Fibroblast of mammary gland (primary cell): ENCODE data around the gene RBMS2.
A peak's percentile ranks its signal among the peaks of the same experiment; 100 is the strongest.
"Not testable (repeated sequence)": the region's sequence is repeated elsewhere in the genome, so short reads cannot be mapped to it uniquely, and the experiment has no call there.

Source experiments
- DNase-seq: peaks from one replicate; pipeline ENCODE4 v3.0.0-alpha.2; 2010; ENCODE audit warnings: low read depth
- H3K4me3 ChIP-seq: 2 replicates; pipeline ENCODE4 v1.5.1; 2011; ENCODE audit warnings: low read depth, mild to moderate bottlenecking, low read length, moderate library complexity; ENCODE audit not compliant: control insufficient read depth
- CTCF ChIP-seq: conservative IDR thresholded peaks from 2 replicates; pipeline ENCODE4 v1.5.1; 2011; ENCODE audit warnings: low read depth, low read length, inconsistent platforms; ENCODE audit not compliant: control insufficient read depth, insufficient read depth

Gene RBMS2

GRCh38 chr12:56496704-56497103 is 24.9 kb upstream of the RBMS2 start:
- DNase-seq = peak; percentile 14

GRCh38 chr12:56498126-56498902 is 23.3 kb upstream of the RBMS2 start:
- DNase-seq, H3K4me3 ChIP-seq: not testable (repeated sequence)

More at GRCh38 chr12:56496704-56497103, 24.9 kb upstream of the RBMS2 start:
- TF ChIP-seq CTCF = peak; percentile 10
- not testable (repeated sequence) for H3K4me3 ChIP-seq

GRCh38 chr12:56499452-56499851 is 22.2 kb upstream of the RBMS2 start:
- DNase-seq, H3K4me3 ChIP-seq: not testable (repeated sequence)

- DNase-seq, H3K4me3 ChIP-seq: not testable (repeated sequence)
Observed at GRCh38 chr12:56499879-56500278, 21.7 kb upstream of the RBMS2 start.

- DNase-seq = no peak
- no peak for TF ChIP-seq CTCF
- H3K4me3 ChIP-seq = no peak overlapping the region
Observed at GRCh38 chr12:56510786-56511185, 10.8 kb upstream of the RBMS2 start.

GRCh38 chr12:56514014-56514318 is 7.7 kb upstream of the RBMS2 start:
- H3K4me3 ChIP-seq, DNase-seq: not testable (repeated sequence)

- H3K4me3 ChIP-seq = no peak overlapping the region
- no peak for DNase-seq
- TF ChIP-seq CTCF = no peak
Observed at GRCh38 chr12:56517854-56518253, 3.8 kb upstream of the RBMS2 start.

- TF ChIP-seq CTCF = no peak
- DNase-seq = no peak
- H3K4me3 ChIP-seq = no peak overlapping the region
Observed at GRCh38 chr12:56518570-56518969, 3.0 kb upstream of the RBMS2 start.

- no peak for DNase-seq
- H3K4me3 ChIP-seq = no peak overlapping the region
Observed at GRCh38 chr12:56520048-56520447, 1.6 kb upstream of the RBMS2 start.

More at GRCh38 chr12:56520048-56520447, 1.6 kb upstream of the RBMS2 start:
- no peak for TF ChIP-seq CTCF
